ENCODE measurements around the gene PKLR.

- TF ChIP-seq CTCF (IDR thresholded peaks at IDR 0.05; ENCODE audit: insufficient read depth, low read length) (no peak), POLR2AphosphoS5 (IDR thresholded peaks at IDR 0.05; ENCODE audit: low read depth) (no peak), REST (IDR thresholded peaks at IDR 0.05; ENCODE audit: insufficient replicate concordance, low read depth) (no peak), GABPA (IDR thresholded peaks at IDR 0.05; ENCODE audit: low read depth) (no peak)
Measured at GRCh38 chr1:155293086-155293749, 8.0 kb downstream of the PKLR start.
